K562 (cell line): Measurements from ENCODE around the gene ZNF358. TPM values are rescaled to one million over a fixed set of nuclear protein-coding genes. Genes with fewer than 3 reads are reported as not detected.

ENCODE experiments used
- ATAC-seq: fragments of 200-7000 bp; cut with Tn5 transposase; 3 replicates; pipeline ENCODE4 v1.9.1; 2020; ENCODE audit warnings: moderate library complexity
- BruUV-seq: library from RNA; stranded (reverse); fragments of 400-500 nt; replicated peaks from 2 replicates; lab custom pipeline; 2021; lab: Mats Ljungman, UMichigan
- CTCF ChIA-PET: fragments of 300-600 bp; formaldehyde crosslinking; extraction: SDS; loops from one replicate; lab custom pipeline; 2021; ENCODE audit warnings: low intra/inter-chr PET ratio; lab: Yijun Ruan, JAX
- POLR2A ChIA-PET: fragments of 300-600, 350-650 bp; sonication (Branson Sonifier 250); formaldehyde crosslinking; extraction: SDS; loops from one replicate; lab custom pipeline; 2021; ENCODE audit warnings: antibody characterized with exemption, inconsistent platforms; lab: Yijun Ruan, JAX
- DNase-seq, 4 experiments: peaks; one replicate each; pipeline versions ENCODE4 v3.0.0 to v3.0.0-alpha.2; 2011 to 2018; ENCODE audit warnings: low spot score in 3 of 4, mixed read lengths in 3 of 4; ENCODE audit errors: extremely low read depth in 1 of 4
- FAIRE-seq: peaks from 2 replicates; lab custom pipeline; 2011; peaks lifted over from hg19 to GRCh38; lab: Jason Lieb, UNC
- H2AFZ ChIP-seq: 2 replicates; pipeline ENCODE4 v1.6.0; 2011; ENCODE audit warnings: low read depth, low read length, control low read depth, inconsistent platforms
- H3K27ac ChIP-seq: fragments of 200-600 bp; 3 replicates; pipeline ENCODE4 v1.8.0; 2011; ENCODE audit warnings: low read depth, mild to moderate bottlenecking, control low read depth, inconsistent platforms, low read length, moderate library complexity, mixed read lengths; ENCODE audit errors: extremely low read depth
- H3K27me3 ChIP-seq, 2 experiments: fragments of 300-600 bp in 1 of 2; 2 replicates in 1 of 2; 3 replicates in 1 of 2; pipeline versions ENCODE4 v1.6.0 to v1.8.0; 2011; ENCODE audit warnings: inconsistent platforms in 2 of 2, low read length in 2 of 2, mild to moderate bottlenecking in 1 of 2, mixed read lengths in 1 of 2, moderate library complexity in 1 of 2; ENCODE audit not compliant: control insufficient read depth in 2 of 2, insufficient read depth in 2 of 2
- H3K36me3 ChIP-seq: fragments of 300-600 bp; 3 replicates; pipeline ENCODE4 v1.8.0; 2011; ENCODE audit warnings: mild to moderate bottlenecking, low read length, inconsistent platforms; ENCODE audit not compliant: control insufficient read depth, insufficient read depth
- H3K4me1 ChIP-seq, 2 experiments: fragments of 200-600 bp in 1 of 2; replicated peaks in 1 of 2; 2 replicates in 1 of 2; 3 replicates in 1 of 2; pipeline versions ENCODE4 v1.5.1 to v1.8.0; 2011; ENCODE audit warnings: inconsistent platforms in 2 of 2, low read length in 2 of 2, mild to moderate bottlenecking in 1 of 2, mixed read lengths in 1 of 2, moderate library complexity in 1 of 2; ENCODE audit not compliant: control insufficient read depth in 2 of 2, insufficient read depth in 2 of 2
- H3K4me2 ChIP-seq: 2 replicates; pipeline ENCODE4 v1.6.1; 2011; ENCODE audit warnings: low read length, control low read depth, inconsistent platforms, mixed read lengths; ENCODE audit not compliant: insufficient read depth
- H3K4me3 ChIP-seq: fragments of 200-600 bp; sonication (generic), shearing (Covaris generic); 2 replicates; pipeline ENCODE4 v1.5.1; 2016; ENCODE audit warnings: control low read depth, inconsistent platforms
- H3K79me2 ChIP-seq: fragments of 200-600 bp; 3 replicates; pipeline ENCODE4 v1.8.0; 2011; ENCODE audit warnings: low read length, inconsistent platforms; ENCODE audit not compliant: control insufficient read depth, insufficient read depth
- H3K9ac ChIP-seq, 2 experiments: 2 replicates each; pipeline versions ENCODE4 v1.6.0 to v1.6.1; 2011; ENCODE audit warnings: low read depth in 2 of 2, low read length in 2 of 2, control low read depth in 1 of 2, inconsistent platforms in 1 of 2, mild to moderate bottlenecking in 1 of 2, mixed read lengths in 1 of 2; ENCODE audit not compliant: insufficient read depth in 1 of 2
- H3K9me1 ChIP-seq: one replicate; pipeline ENCODE4 v1.6.0; 2011; ENCODE audit warnings: inconsistent platforms, mild to moderate bottlenecking, low read length, moderate library complexity; ENCODE audit not compliant: control insufficient read depth, insufficient read depth
- H3K9me3 ChIP-seq: replicated peaks from 2 replicates; pipeline ENCODE4 v1.5.1; 2011; ENCODE audit warnings: low read depth, low read length, inconsistent platforms; ENCODE audit not compliant: control insufficient read depth, insufficient read depth
- H4K20me1 ChIP-seq: replicated peaks from 2 replicates; pipeline ENCODE4 v1.6.1; 2011; ENCODE audit warnings: low read length, inconsistent platforms, mixed read lengths; ENCODE audit not compliant: control insufficient read depth, insufficient read depth
- ZNF3 ChIP-seq: fragments of 250-450 bp; sonication (Bioruptor Pico); IDR thresholded peaks from 2 replicates; pipeline ENCODE4 v1.5.0; 2021; ENCODE audit warnings: mild to moderate bottlenecking, moderate library complexity
- ZNF696 ChIP-seq: fragments of 250-450 bp; sonication (Bioruptor Pico); conservative IDR thresholded peaks from 2 replicates; pipeline ENCODE4 v1.4.0; 2020; ENCODE audit warnings: mild to moderate bottlenecking, moderate library complexity
- WGBS: fragments of 100-300 bp; shearing (Covaris generic); methylation state at CpG from one replicate; pipeline ENCODE4 v1.1.6; 2016; ENCODE audit warnings: low coverage, mixed read lengths; ENCODE audit not compliant: insufficient coverage; ENCODE audit errors: missing lambda C conversion rate; 5-methylcytosine and 5-hydroxymethylcytosine counted together
- in situ Hi-C: fragments of 300-500 bp; cut with MboI; formaldehyde crosslinking; loops from 4 replicates; pipeline ENCODE4 v1.15.0; 2018; ENCODE audit warnings: inconsistent platforms, mixed read lengths
- intact Hi-C: fragments of 100-400 bp; cut with micrococcal nuclease; formaldehyde crosslinking; loops from 2 replicates; pipeline ENCODE4 v1.14.2; 2022
- polyA plus RNA-seq, 8 experiments: library from polyadenylated mRNA; depleted of rRNA in 4 of 8; stranded (reverse) in 5 of 8; unstranded in 3 of 8; fragments of >200 nt; fragmentation: Nextera tagmentation in 2 of 8; fragmentation: Illumina TruSeq in 1 of 8; extraction: Ambion mirVana in 2 of 8; extraction: Trizol in 1 of 8; gene quantifications; 2 replicates each; pipeline versions ENCODE4 v1.2.1 to v1.2.3, GENCODE V29; 2011 to 2014; ENCODE audit warnings: inconsistent platforms in 1 of 8, missing spikeins in 1 of 8
- total RNA-seq, 7 experiments: library from RNA; depleted of rRNA in 6 of 7; stranded (reverse); fragments of >200 nt in 6 of 7; fragmentation: Illumina TruSeq in 2 of 7; extraction: Trizol in 2 of 7; gene quantifications; 2 replicates each; pipeline versions ENCODE4 v1.2.1 to v1.2.3, GENCODE V29; 2011 to 2021; ENCODE audit warnings: low replicate concordance in 1 of 7
- TF ChIP-seq, protein P1 (sequence below): fragments of 250-450 bp; sonication (Bioruptor Pico); IDR thresholded peaks from 2 replicates; pipeline ENCODE4 v1.4.0; 2020

The ZNF358 gene
- total and polyA plus RNA-seq, 9 of the 15 experiments (the other 6 are each of a cell fraction or from before 2014, with no cell fraction given) = 0.04 to 17.2 (median 4.9) TPM

DNA sequence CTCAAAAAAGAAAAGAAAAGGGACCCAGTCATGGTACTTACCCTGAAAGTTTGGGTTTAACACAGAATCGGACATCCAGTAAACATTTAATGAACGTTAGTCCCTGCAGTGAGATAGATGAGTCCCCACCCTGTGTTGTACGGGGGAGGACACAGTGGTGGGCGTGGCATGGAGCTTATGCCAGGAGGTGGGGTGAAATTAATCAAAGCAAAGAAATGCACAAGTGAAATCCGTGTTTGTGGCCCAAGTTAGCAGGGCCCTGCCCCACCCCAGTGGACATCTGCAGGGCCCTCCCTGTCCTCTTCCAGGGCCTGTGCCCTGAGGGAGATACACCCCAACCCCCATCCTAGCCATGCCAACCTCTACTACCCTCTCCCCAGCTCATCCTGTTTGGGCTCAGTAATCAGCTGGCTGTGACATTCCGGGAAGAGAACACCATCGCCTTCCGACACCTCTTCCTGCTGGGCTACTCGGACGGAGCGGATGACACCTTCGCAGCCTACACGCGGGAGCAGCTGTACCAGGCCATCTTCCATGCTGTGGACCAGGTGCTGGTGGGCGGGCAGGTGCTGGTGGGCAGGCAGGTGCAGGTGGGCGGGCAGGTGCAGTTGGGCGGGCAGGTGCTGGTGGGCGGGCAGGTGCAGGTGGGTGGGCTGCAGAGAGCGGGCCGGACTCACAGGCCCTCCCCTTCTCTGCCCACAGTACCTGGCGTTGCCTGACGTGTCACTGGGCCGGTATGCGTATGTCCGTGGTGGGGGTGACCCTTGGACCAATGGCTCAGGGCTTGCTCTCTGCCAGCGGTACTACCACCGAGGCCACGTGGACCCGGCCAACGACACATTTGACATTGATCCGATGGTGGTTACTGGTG, 10.4 kb downstream of the ZNF358 start:
- Histone ChIP-seq H2AFZ (no peak overlapping the region), H3K9me3 (no peaks in the 10 kb centered on the region), H3K4me3 (no peak overlapping the region), H3K9ac (peak overlapping the region in 1 of 2 experiments; percentile 45; a peak in 2 of 4 replicates), H3K27ac (no peak overlapping the region), H3K36me3 (peaks cover 14% of the 10 kb centered on the region; the same call in 1 of the 3 replicates), H4K20me1 (no peaks in the 10 kb centered on the region), H3K9me1 (no peaks in the 10 kb centered on the region), H3K27me3 (no peaks in the 10 kb centered on the region), H3K4me2 (no peak overlapping the region), H3K79me2 (peaks cover 4% of the 10 kb centered on the region; the same call in 2 of the 3 replicates), H3K4me1 (peaks cover 6 to 34% of the 10 kb centered on the region in 2 experiments; a peak in 4 of 5 replicates)
- no TSS peak for BruUV-seq
- FAIRE-seq (no peak), ATAC-seq (no peak), DNase-seq (no peak)
- ChIA-PET CTCF (interaction anchor here (0.5 kb wide), 1 partner anchor 442 kb away, joined by 3 read pairs; no protein-coding TSS in a partner anchor), POLR2A (interaction anchor here (0.6 kb wide), 1 partner anchor 116 kb away, joined by 3 read pairs; no protein-coding TSS in a partner anchor)
- 84% methylated on average over 29 of the region's 31 CpGs for WGBS
- in situ Hi-C loops = no loop called here
- intact Hi-C loops = no loop called here
- TF ChIP-seq ZNF696 (CRISPR knock-in tag) (no peak), ZNF3 (no peak)
- TF ChIP-seq, protein P1, sequence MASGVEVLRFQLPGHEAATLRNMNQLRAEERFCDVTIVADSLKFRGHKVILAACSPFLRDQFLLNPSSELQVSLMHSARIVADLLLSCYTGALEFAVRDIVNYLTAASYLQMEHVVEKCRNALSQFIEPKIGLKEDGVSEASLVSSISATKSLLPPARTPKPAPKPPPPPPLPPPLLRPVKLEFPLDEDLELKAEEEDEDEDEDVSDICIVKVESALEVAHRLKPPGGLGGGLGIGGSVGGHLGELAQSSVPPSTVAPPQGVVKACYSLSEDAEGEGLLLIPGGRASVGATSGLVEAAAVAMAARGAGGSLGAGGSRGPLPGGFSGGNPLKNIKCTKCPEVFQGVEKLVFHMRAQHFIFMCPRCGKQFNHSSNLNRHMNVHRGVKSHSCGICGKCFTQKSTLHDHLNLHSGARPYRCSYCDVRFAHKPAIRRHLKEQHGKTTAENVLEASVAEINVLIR (CRISPR knock-in tag) = no peak
